GM18867 (cell line): Measurements from ENCODE around the gene NHLH2.

Experiments
- ATAC-seq: cut with Tn5 transposase; IDR thresholded peaks from one replicate; pipeline ENCODE4 v1.9.1; 2021; ENCODE audit warnings: mild to moderate bottlenecking, moderate library complexity; ENCODE audit not compliant: unreplicated experiment

The NHLH2 gene

GRCh38 chr1:115840605-115841460 is at the start of gene NHLH2:
NHLH2 (minus strand) TSS chr1:115841126; CDS start chr1:115838372, 2,754 bp downstream.
- ATAC-seq = no peak

GRCh38 chr1:115890580-115890979 is 49.7 kb upstream of the NHLH2 start:
- no peak for ATAC-seq

- no peak for ATAC-seq
These were observed 48.0 kb upstream of the NHLH2 start for GRCh38 chr1:115888976-115889375.

GRCh38 chr1:115882913-115883902 is 42.3 kb upstream of the NHLH2 start:
- ATAC-seq = no peak

- ATAC-seq = no peak
These were observed 40.2 kb upstream of the NHLH2 start for GRCh38 chr1:115880981-115881672.

GRCh38 chr1:115879977-115880376 is 39.1 kb upstream of the NHLH2 start:
- ATAC-seq = no peak

- ATAC-seq = no peak
These were observed 36.6 kb upstream of the NHLH2 start for GRCh38 chr1:115877511-115877910.

GRCh38 chr1:115874904-115875303 is 34.0 kb upstream of the NHLH2 start:
- no peak for ATAC-seq

- ATAC-seq = no peak
These were observed 33.6 kb upstream of the NHLH2 start for GRCh38 chr1:115874497-115874896.

- ATAC-seq = no peak
These were observed 32.3 kb upstream of the NHLH2 start for GRCh38 chr1:115873184-115873583.

- no peak for ATAC-seq
These were observed 28.1 kb upstream of the NHLH2 start for GRCh38 chr1:115869064-115869463.

GRCh38 chr1:115867216-115867615 is 26.3 kb upstream of the NHLH2 start:
- no peak for ATAC-seq

- no peak for ATAC-seq
These were observed 24.9 kb upstream of the NHLH2 start for GRCh38 chr1:115865704-115866380.

- ATAC-seq = no peak
These were observed 21.5 kb upstream of the NHLH2 start for GRCh38 chr1:115862403-115862802.

- no peak for ATAC-seq
These were observed 13.1 kb upstream of the NHLH2 start for GRCh38 chr1:115854005-115854404.

- ATAC-seq = no peak
These were observed 10.0 kb upstream of the NHLH2 start for GRCh38 chr1:115850937-115851336.

- no peak for ATAC-seq
These were observed 6.9 kb upstream of the NHLH2 start for GRCh38 chr1:115847787-115848186.

- ATAC-seq = no peak
These were observed 2.0 kb upstream of the NHLH2 start for GRCh38 chr1:115842948-115843347.

GRCh38 chr1:115839679-115840237 is 1.2 kb downstream of the NHLH2 start:
- no peak for ATAC-seq

- no peak for ATAC-seq
These were observed 1.8 kb downstream of the NHLH2 start for GRCh38 chr1:115839029-115839678.
